Ishikawa (cell line): ENCODE data around the gene G6PD.

Experiments
- EP300 ChIP-seq: IDR thresholded peaks from 2 replicates; pipeline ENCODE4 v1.6.1; 2012; ENCODE audit warnings: borderline replicate concordance
- MAX ChIP-seq: IDR thresholded peaks from 2 replicates; pipeline ENCODE4 v1.6.1; 2012
- TAF1 ChIP-seq: IDR thresholded peaks from 2 replicates; pipeline ENCODE4 v1.6.1; 2012; ENCODE audit warnings: low read depth, mild to moderate bottlenecking
- YY1 ChIP-seq: IDR thresholded peaks from 2 replicates; pipeline ENCODE4 v1.6.1; 2012; ENCODE audit warnings: low read depth

DNA sequence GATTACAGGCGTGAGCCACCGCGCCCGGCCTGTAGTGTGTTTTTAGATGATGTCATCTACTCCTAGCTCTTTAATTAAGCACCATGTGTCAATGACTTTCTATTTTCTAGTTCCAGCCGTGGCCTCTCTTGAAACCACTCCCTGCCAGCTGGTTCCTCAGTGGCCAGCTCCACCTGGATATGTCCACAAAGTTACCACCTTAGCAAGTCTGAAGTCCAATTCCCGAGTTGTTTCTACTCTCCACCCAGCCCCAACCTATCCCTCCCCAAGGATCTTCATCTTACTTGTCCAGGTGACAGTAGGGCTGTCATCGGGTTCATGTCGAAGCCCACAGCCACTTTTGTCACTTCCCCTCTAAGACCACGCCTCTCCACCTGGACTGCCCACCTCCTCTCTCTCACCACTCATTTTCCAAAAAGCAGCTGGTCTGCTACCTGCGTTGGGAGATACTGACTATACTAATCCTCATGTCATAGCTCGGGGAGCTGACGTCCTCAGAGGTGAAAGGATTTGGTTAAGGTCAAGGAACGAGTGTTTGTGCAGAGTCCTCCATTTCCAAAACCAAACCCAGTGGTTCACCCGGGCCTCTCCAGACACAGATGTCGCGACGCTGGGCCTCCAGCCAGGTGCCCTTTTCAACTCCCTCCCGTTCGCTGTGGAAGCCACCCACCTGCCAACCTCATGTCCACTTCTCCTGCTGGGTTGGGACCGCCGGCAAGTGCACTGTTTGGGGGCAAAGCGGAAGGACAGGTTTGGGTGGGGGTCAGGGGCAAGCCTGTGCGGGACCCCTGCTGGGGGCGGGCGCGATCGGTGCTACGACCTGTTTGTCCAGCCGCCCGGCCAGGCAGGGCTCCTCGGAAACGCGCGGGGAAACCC is 31.3 kb downstream of the G6PD start:
- TF ChIP-seq TAF1 (no peak), YY1 (no peak), MAX (no peak), EP300 (no peak)
